ENCODE data around the gene BEND5. TPM values are rescaled to one million over a fixed set of nuclear protein-coding genes. Genes with fewer than 3 reads are reported as not detected.

BEND5 gene
- total RNA-seq, 1 donor from 2014 or later: 10.6 TPM

GRCh38 chr1:48777219-48777895 is 666 bp upstream of the BEND5 start:
- no peaks in the 10 kb centered on the region for H3K9me3 Mint-ChIP-seq
- peak overlapping the region; percentile 89 for H3K4me3 Mint-ChIP-seq
- peak overlapping the region; percentile 62 for H3K27ac Mint-ChIP-seq
- peaks cover 11% of the 10 kb centered on the region for H3K4me1 Mint-ChIP-seq (ENCODE audit: unreplicated experiment)
- no peak for DNase-seq (ENCODE audit: extremely low spot score, unreplicated experiment)
- H3K27me3 Mint-ChIP-seq: peaks cover 21% of the 10 kb centered on the region
- TF ChIP-seq, protein P1, sequence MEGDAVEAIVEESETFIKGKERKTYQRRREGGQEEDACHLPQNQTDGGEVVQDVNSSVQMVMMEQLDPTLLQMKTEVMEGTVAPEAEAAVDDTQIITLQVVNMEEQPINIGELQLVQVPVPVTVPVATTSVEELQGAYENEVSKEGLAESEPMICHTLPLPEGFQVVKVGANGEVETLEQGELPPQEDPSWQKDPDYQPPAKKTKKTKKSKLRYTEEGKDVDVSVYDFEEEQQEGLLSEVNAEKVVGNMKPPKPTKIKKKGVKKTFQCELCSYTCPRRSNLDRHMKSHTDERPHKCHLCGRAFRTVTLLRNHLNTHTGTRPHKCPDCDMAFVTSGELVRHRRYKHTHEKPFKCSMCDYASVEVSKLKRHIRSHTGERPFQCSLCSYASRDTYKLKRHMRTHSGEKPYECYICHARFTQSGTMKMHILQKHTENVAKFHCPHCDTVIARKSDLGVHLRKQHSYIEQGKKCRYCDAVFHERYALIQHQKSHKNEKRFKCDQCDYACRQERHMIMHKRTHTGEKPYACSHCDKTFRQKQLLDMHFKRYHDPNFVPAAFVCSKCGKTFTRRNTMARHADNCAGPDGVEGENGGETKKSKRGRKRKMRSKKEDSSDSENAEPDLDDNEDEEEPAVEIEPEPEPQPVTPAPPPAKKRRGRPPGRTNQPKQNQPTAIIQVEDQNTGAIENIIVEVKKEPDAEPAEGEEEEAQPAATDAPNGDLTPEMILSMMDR (conservative IDR thresholded peaks at IDR 0.05): no peak
- H3K36me3 Mint-ChIP-seq: peaks cover under 1% of the 10 kb centered on the region

DNA sequence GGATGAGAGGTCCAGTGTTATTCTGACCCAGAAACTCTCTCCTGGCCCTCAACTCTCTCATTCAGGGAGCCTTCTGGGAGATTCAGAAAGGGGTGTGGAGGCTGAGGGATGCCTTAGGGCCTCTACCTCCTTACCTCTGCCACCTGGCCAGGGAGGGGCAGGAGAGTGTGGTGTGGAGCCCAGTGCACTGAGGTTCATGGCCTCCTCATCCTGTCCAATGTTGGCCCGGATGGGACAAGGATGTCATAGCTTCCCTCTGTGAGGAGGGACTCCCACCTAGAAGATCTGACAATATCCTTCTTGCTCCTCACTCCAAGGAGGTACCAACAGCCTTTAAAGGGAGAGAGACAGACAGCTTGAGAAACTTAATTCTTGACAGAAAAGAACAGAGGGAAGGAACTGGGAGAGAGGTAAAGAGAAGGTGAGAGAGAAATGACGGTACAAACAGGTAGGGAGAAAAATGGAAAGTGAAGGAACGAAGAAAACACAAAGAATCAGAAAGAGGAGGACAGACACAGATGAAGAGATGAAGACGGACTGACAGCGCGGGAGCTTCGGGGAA is 779 bp downstream of the BEND5 start:
- H3K4me1 Mint-ChIP-seq (ENCODE audit: unreplicated experiment): peaks cover 16% of the 10 kb centered on the region
- TF ChIP-seq, protein P1 (conservative IDR thresholded peaks at IDR 0.05): no peak
- H3K27me3 Mint-ChIP-seq: peaks cover 19% of the 10 kb centered on the region
- H3K9me3 Mint-ChIP-seq: no peaks in the 10 kb centered on the region
- peak overlapping the region; percentile 93 for H3K4me3 Mint-ChIP-seq
- peak overlapping the region; percentile 44 for H3K27ac Mint-ChIP-seq
- DNase-seq (ENCODE audit: extremely low spot score, unreplicated experiment): no peak
- H3K36me3 Mint-ChIP-seq: peaks cover 6% of the 10 kb centered on the region

- no peak for DNase-seq (ENCODE audit: extremely low spot score, unreplicated experiment)
- H3K4me3 Mint-ChIP-seq: no peak overlapping the region
- peaks cover 14% of the 10 kb centered on the region for H3K27me3 Mint-ChIP-seq
- TF ChIP-seq, protein P1 (conservative IDR thresholded peaks at IDR 0.05): no peak
- peaks cover 12% of the 10 kb centered on the region for H3K36me3 Mint-ChIP-seq
- H3K4me1 Mint-ChIP-seq (ENCODE audit: unreplicated experiment): peaks cover 33% of the 10 kb centered on the region
- H3K9me3 Mint-ChIP-seq: no peaks in the 10 kb centered on the region
- H3K27ac Mint-ChIP-seq: no peak overlapping the region
Measured at GRCh38 chr1:48773133-48773532, 3.6 kb downstream of the BEND5 start.

- TF ChIP-seq, protein P1 (conservative IDR thresholded peaks at IDR 0.05): no peak
- Mint-ChIP-seq H3K9me3 (no peaks in the 10 kb centered on the region), H3K27ac (no peak overlapping the region), H3K4me1 (ENCODE audit: unreplicated experiment) (peaks cover 33% of the 10 kb centered on the region), H3K36me3 (peaks cover 12% of the 10 kb centered on the region), H3K27me3 (peaks cover 11% of the 10 kb centered on the region), H3K4me3 (peak overlapping the region; percentile 15)
- no peak for DNase-seq (ENCODE audit: extremely low spot score, unreplicated experiment)
Measured at GRCh38 chr1:48772211-48772610, 4.5 kb downstream of the BEND5 start.

DNA sequence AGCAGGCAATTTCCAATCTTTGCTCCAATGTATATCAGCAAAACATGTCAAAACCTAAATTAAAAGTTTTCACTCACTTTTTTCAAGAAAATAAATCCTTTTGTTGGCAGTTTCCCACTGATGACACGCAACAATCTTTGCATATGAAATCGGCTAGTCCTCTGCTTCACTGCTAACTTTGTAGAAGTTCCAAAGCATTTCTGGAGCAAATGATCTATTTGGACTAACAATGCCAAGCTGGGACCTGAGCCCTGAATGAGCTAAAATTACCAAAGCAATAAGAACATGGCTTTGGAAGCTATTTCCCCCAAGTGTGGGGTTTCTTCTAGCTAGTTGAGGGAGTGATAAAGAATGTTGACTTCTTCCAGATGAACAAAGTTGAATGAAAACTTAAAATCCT is 5.1 kb downstream of the BEND5 start:
- TF ChIP-seq, protein P1 (conservative IDR thresholded peaks at IDR 0.05): no peak
- H3K36me3 Mint-ChIP-seq: peaks cover 15% of the 10 kb centered on the region
- no peak for DNase-seq (ENCODE audit: extremely low spot score, unreplicated experiment)
- peaks cover 11% of the 10 kb centered on the region for H3K27me3 Mint-ChIP-seq
- H3K9me3 Mint-ChIP-seq: no peaks in the 10 kb centered on the region
- peaks cover 33% of the 10 kb centered on the region for H3K4me1 Mint-ChIP-seq (ENCODE audit: unreplicated experiment)
- H3K27ac Mint-ChIP-seq: no peak overlapping the region
- no peak overlapping the region for H3K4me3 Mint-ChIP-seq

All from type B pancreatic cell (in vitro differentiated cells).